GM23338 (cell line): ENCODE data around the gene UBE2H. TPM values are rescaled to one million over a fixed set of nuclear protein-coding genes. Genes with fewer than 3 reads are reported as not detected.
A peak's percentile ranks its signal among the peaks of the same experiment; 100 is the strongest.

Experiments used
- ATAC-seq: fragments of 200-7000 bp; cut with Tn5 transposase; 3 replicates; pipeline ENCODE4 v1.9.1; 2020
- DNase-seq: peaks from one replicate; pipeline ENCODE4 v3.0.0-alpha.2; 2015; ENCODE audit warnings: low spot score
- H2AFZ ChIP-seq: fragments of 200-600 bp; sonication (generic); 2 replicates; pipeline ENCODE4 v1.8.0; 2016; ENCODE audit warnings: antibody characterized with exemption, mild to moderate bottlenecking, moderate library complexity
- H3F3A ChIP-seq: fragments of 200-600 bp; sonication (generic); replicated peaks from 2 replicates; pipeline ENCODE4 v1.8.0; 2017; ENCODE audit warnings: antibody characterized with exemption, mixed run types, low read depth
- H3K27ac ChIP-seq: fragments of 200-600 bp; sonication (generic); 2 replicates; pipeline ENCODE4 v1.6.1; 2016; ENCODE audit warnings: low read depth
- H3K27me3 ChIP-seq: fragments of 200-600 bp; sonication (generic); 2 replicates; pipeline ENCODE4 v1.8.0; 2016; ENCODE audit warnings: mild to moderate bottlenecking, mixed run types, moderate library complexity; ENCODE audit not compliant: insufficient read depth
- H3K36me3 ChIP-seq: fragments of 200-600 bp; sonication (generic); 2 replicates; pipeline ENCODE4 v1.8.0; 2016; ENCODE audit warnings: mild to moderate bottlenecking; ENCODE audit not compliant: insufficient read depth
- H3K4me1 ChIP-seq: fragments of 200-600 bp; sonication (generic); 2 replicates; pipeline ENCODE4 v1.8.0; 2016; ENCODE audit warnings: mild to moderate bottlenecking, moderate library complexity; ENCODE audit not compliant: insufficient read depth
- H3K4me2 ChIP-seq: fragments of 200-600 bp; sonication (generic); 2 replicates; pipeline ENCODE4 v1.7.1; 2017; ENCODE audit warnings: mixed run types
- H3K4me3 ChIP-seq: fragments of 200-600 bp; sonication (generic); 2 replicates; pipeline ENCODE4 v1.6.1; 2016; ENCODE audit warnings: mixed run types
- H3K79me2 ChIP-seq: fragments of 200-600 bp; sonication (generic); replicated peaks from 2 replicates; pipeline ENCODE4 v1.8.0; 2017; ENCODE audit warnings: mild to moderate bottlenecking; ENCODE audit not compliant: insufficient read depth
- H3K9me2 ChIP-seq: fragments of 200-600 bp; sonication (generic); 2 replicates; pipeline ENCODE4 v1.8.0; 2017; ENCODE audit not compliant: insufficient read depth
- H4K20me1 ChIP-seq: fragments of 200-600 bp; sonication (generic); replicated peaks from 2 replicates; pipeline ENCODE4 v1.8.0; 2017; ENCODE audit warnings: mild to moderate bottlenecking; ENCODE audit not compliant: insufficient read depth
- H3K27ac Mint-ChIP-seq: 2 replicates; pipeline ENCODE4 v1.8.0; 2020; ENCODE audit warnings: inconsistent platforms, mild to moderate bottlenecking, moderate library complexity, mixed read lengths
- H3K27me3 Mint-ChIP-seq: 3 replicates; pipeline ENCODE4 v1.8.0; 2022; ENCODE audit warnings: low read depth, mild to moderate bottlenecking, moderate library complexity, mixed read lengths, inconsistent platforms; ENCODE audit not compliant: insufficient read depth, poor library complexity
- H3K36me3 Mint-ChIP-seq: 3 replicates; pipeline ENCODE4 v1.8.0; 2021; ENCODE audit warnings: low read depth, mild to moderate bottlenecking, inconsistent platforms, moderate library complexity, mixed read lengths
- H3K4me1 Mint-ChIP-seq: 3 replicates; pipeline ENCODE4 v1.8.0; 2020; ENCODE audit warnings: mild to moderate bottlenecking, inconsistent platforms, mixed read lengths
- H3K4me3 Mint-ChIP-seq: 3 replicates; pipeline ENCODE4 v1.8.0; 2021; ENCODE audit warnings: moderate library complexity, mild to moderate bottlenecking, inconsistent platforms, mixed read lengths
- H3K9me3 Mint-ChIP-seq: 3 replicates; pipeline ENCODE4 v1.8.0; 2020; ENCODE audit warnings: moderate library complexity, mild to moderate bottlenecking, inconsistent platforms, mixed read lengths
- ETS1 ChIP-seq: IDR thresholded peaks from 2 replicates; pipeline ENCODE4 v1.6.1; 2016; ENCODE audit warnings: antibody characterized with exemption
- EZH2 ChIP-seq: fragments of 200-600 bp; sonication (generic); IDR thresholded peaks from one replicate; pipeline ENCODE4 v1.8.0; 2017; ENCODE audit warnings: antibody characterized with exemption, mild to moderate bottlenecking, low read depth; ENCODE audit not compliant: unreplicated experiment
- EZH2phosphoT487 ChIP-seq: fragments of 200-600 bp; sonication (generic); IDR thresholded peaks from one replicate; pipeline ENCODE4 v1.8.1; 2018; ENCODE audit warnings: antibody characterized with exemption; ENCODE audit not compliant: unreplicated experiment
- JUNB ChIP-seq: IDR thresholded peaks from one replicate; pipeline ENCODE4 v1.6.1; 2016; ENCODE audit warnings: antibody characterized with exemption; ENCODE audit not compliant: unreplicated experiment
- ZNF114 ChIP-seq: fragments of 250-450 bp; sonication (Bioruptor Pico); IDR thresholded peaks from 2 replicates; pipeline ENCODE4 v1.5.0; 2020; ENCODE audit warnings: mild to moderate bottlenecking, moderate library complexity
- ZNF331 ChIP-seq: fragments of 250-450 bp; sonication (Bioruptor Pico); IDR thresholded peaks from 2 replicates; pipeline ENCODE4 v1.5.0; 2020; ENCODE audit warnings: low read depth, mild to moderate bottlenecking, moderate library complexity
- ZNF462 ChIP-seq: fragments of 250-450 bp; sonication (Bioruptor Pico); IDR thresholded peaks from 2 replicates; pipeline ENCODE4 v1.5.0; 2020; ENCODE audit warnings: mild to moderate bottlenecking, moderate library complexity
- polyA plus RNA-seq: library from polyadenylated mRNA; unstranded; fragments of >200 nt; fragmentation: Nextera tagmentation; extraction: Ambion mirVana; gene quantifications from 2 replicates; pipeline ENCODE4 v1.2.1, GENCODE V29; 2016
- total RNA-seq: library from RNA; depleted of rRNA; stranded (reverse); fragments of >200 nt; shearing (Covaris generic); gene quantifications from 2 replicates; pipeline ENCODE4 v1.2.3, GENCODE V29; 2014

The UBE2H gene
- total and polyA plus RNA-seq, 2 experiments from 2014 or later, result 40.8 to 86.5 TPM

GRCh38 chr7:129883151-129883550 lies 69.6 kb downstream of the UBE2H start:
- H3K4me3 Mint-ChIP-seq, result no peak overlapping the region
- no peak overlapping the region for H3K4me2 ChIP-seq
- DNase-seq, result no peak
- no peak overlapping the region for H3K27ac ChIP-seq
- no peak for ATAC-seq
- no peaks in the 10 kb centered on the region for H3K9me3 Mint-ChIP-seq
- no peaks in the 10 kb centered on the region for H3F3A ChIP-seq
- no peaks in the 10 kb centered on the region; the same call in 1 of the 2 replicates for H3K36me3 ChIP-seq
- peak overlapping the region; percentile 11; the same call in 1 of the 2 replicates for H3K27ac Mint-ChIP-seq
- H3K27me3 Mint-ChIP-seq, result peaks cover 2% of the 10 kb centered on the region
- peaks cover 43% of the 10 kb centered on the region for H3K4me1 ChIP-seq
- H4K20me1 ChIP-seq, result 0 out of 2 replicates have a peak, but pooled peaks cover 5% of the 10 kb centered on the region
- H3K27me3 ChIP-seq, result no peaks in the 10 kb centered on the region
- peaks cover 52% of the 10 kb centered on the region for H3K79me2 ChIP-seq
- H3K9me2 ChIP-seq, result no peaks in the 10 kb centered on the region
- no peak for TF ChIP-seq ZNF462
- TF ChIP-seq ZNF331 (CRISPR knock-in tag), result no peak
- TF ChIP-seq EZH2phosphoT487, result no peak
- no peak for TF ChIP-seq ZNF114 (CRISPR knock-in tag)
- TF ChIP-seq JUNB, result no peak
- no peak for TF ChIP-seq EZH2
- no peak for TF ChIP-seq ETS1
- H3K4me1 Mint-ChIP-seq, result peaks cover 51% of the 10 kb centered on the region
- peaks cover 13% of the 10 kb centered on the region; the same call in 2 of the 3 replicates for H3K36me3 Mint-ChIP-seq
- no peak overlapping the region for H2AFZ ChIP-seq
- no peak overlapping the region for H3K4me3 ChIP-seq
